Ovary (tissue), 9 donors: Measurements from ENCODE around the gene CLEC16A. TPM values are rescaled to one million over a fixed set of nuclear protein-coding genes. Genes with fewer than 3 reads are reported as not detected.

Experiments
- DNase-seq, 5 donors: peaks; one replicate each; pipeline ENCODE4 v3.0.0-alpha.2; 2019 to 2020
- H3K27ac ChIP-seq, 2 donors: fragments of 200-600 bp; one replicate each; pipeline versions ENCODE4 v1.5.1 to v1.8.0; 2019 to 2022
- H3K27me3 ChIP-seq: fragments of 200-600 bp; one replicate; pipeline ENCODE4 v1.8.0; 2022
- H3K36me3 ChIP-seq: fragments of 200-600 bp; sonication (generic); one replicate; pipeline ENCODE4 v1.5.1; 2019
- H3K4me1 ChIP-seq: one replicate; pipeline ENCODE4 v1.8.1; 2013; ENCODE audit warnings: mild to moderate bottlenecking, moderate library complexity; ENCODE audit not compliant: insufficient read depth
- H3K4me3 ChIP-seq: fragments of 200-600 bp; sonication (generic); one replicate; pipeline ENCODE4 v1.5.1; 2017
- H3K9me3 ChIP-seq, 2 donors: fragments of 200-600 bp in 1 of 2; sonication (generic) in 1 of 2; one replicate each; pipeline versions ENCODE4 v1.5.1 to v1.8.1; 2013 to 2019; ENCODE audit warnings: mild to moderate bottlenecking in 1 of 2, moderate library complexity in 1 of 2
- EP300 ChIP-seq: sonication (generic); formaldehyde crosslinking; IDR thresholded peaks from one replicate; pipeline ENCODE4 v1.6.1; 2017; ENCODE audit warnings: antibody characterized with exemption
- POLR2A ChIP-seq: fragments of 450-650 bp; IDR thresholded peaks from one replicate; pipeline ENCODE4 v1.6.1; 2017; ENCODE audit warnings: antibody characterized with exemption, mild to moderate bottlenecking, moderate library complexity
- WGBS, 3 donors: extraction: QIAGEN DNeasy Blood & Tissue Kit in 1 of 3; methylation state at CpG; one replicate each; pipeline versions ENCODE4 v1.1.5 to v1.1.7; 2013 to 2017; 5-methylcytosine and 5-hydroxymethylcytosine counted together
- intact Hi-C, 4 donors: fragments of 100-400 bp; cut with DNase I; formaldehyde crosslinking; loops; one replicate each; pipeline versions ENCODE4 v1.11.0 to v1.15.1; 2022 to 2023
- polyA plus RNA-seq, 2 donors: library from polyadenylated mRNA; stranded (reverse); fragments of 200-250 nt in 1 of 2; fragments of 350-450 nt in 1 of 2; fragmentation: Illumina TruSeq in 1 of 2; extraction: RNeasy Lipid Tissue Mini Kit (QIAGEN cat#74804) in 1 of 2; gene quantifications; one replicate each; pipeline ENCODE4 v1.2.3, GENCODE V29; 2013 to 2014
- total RNA-seq, 7 donors: library from RNA; depleted of rRNA in 2 of 7; stranded (reverse); fragments of >200 nt in 2 of 7; fragmentation: NEBNext Ultra II Directional in 3 of 7; extraction: Animal tissue kit (Norgen Biotek cat#: 25700) in 3 of 7; gene quantifications; one replicate each; pipeline versions ENCODE4 v1.1.0 to v1.2.4, GENCODE V29; 2016 to 2023
- TF ChIP-seq, protein P1 (sequence below), 3 donors: fragments of 450-650 bp in 2 of 3; fragments of 200-600 bp in 1 of 3; IDR thresholded peaks; one replicate each; pipeline versions ENCODE4 v1.5.1 to v1.8.0; 2016 to 2022; ENCODE audit warnings: antibody characterized with exemption in 3 of 3, mild to moderate bottlenecking in 1 of 3
- donor health status: DM: no; HTN: no; CAD: no; lungs with moderate emphysema.
- donor health status: DM: no; HTN: no; CAD: no.
- donor health status: Bipolar disorder and iron deficiency.
- donor health status: DM: yes; HTN: yes; CAD: no.
- donor health status: DM: no; HTN: no; CAD: no.
- donor health status: DM: yes; HTN: yes; CAD: no.

Gene CLEC16A
- total and polyA plus RNA-seq, 9 donors, result 6.4 to 28.1 (median 16.5) TPM

DNA sequence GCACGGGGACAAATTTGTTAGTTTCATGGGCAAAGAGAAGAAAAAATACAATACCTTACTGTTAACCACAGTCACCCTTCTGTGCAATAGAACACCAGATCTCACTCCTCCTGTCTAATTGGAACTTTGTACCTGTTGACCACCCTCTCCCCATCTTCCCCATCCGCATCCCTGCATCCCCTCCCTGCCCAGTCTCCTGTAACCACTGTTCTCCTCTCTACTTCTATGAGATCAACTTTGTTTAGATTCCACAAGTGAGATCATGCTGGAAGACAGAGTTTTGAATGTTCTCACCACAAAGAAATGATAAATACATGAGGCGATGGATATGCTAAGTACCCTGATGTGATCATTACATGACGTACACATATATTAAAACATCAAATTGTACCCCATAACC is 47.7 kb downstream of the CLEC16A start:
- TF ChIP-seq, protein P1, sequence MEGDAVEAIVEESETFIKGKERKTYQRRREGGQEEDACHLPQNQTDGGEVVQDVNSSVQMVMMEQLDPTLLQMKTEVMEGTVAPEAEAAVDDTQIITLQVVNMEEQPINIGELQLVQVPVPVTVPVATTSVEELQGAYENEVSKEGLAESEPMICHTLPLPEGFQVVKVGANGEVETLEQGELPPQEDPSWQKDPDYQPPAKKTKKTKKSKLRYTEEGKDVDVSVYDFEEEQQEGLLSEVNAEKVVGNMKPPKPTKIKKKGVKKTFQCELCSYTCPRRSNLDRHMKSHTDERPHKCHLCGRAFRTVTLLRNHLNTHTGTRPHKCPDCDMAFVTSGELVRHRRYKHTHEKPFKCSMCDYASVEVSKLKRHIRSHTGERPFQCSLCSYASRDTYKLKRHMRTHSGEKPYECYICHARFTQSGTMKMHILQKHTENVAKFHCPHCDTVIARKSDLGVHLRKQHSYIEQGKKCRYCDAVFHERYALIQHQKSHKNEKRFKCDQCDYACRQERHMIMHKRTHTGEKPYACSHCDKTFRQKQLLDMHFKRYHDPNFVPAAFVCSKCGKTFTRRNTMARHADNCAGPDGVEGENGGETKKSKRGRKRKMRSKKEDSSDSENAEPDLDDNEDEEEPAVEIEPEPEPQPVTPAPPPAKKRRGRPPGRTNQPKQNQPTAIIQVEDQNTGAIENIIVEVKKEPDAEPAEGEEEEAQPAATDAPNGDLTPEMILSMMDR (IDR thresholded peaks at IDR 0.05), result no peak
- TF ChIP-seq POLR2A, result no peak
- no peak for TF ChIP-seq EP300
- Histone ChIP-seq H3K4me3 (no peak overlapping the region), H3K36me3 (no peaks in the 10 kb centered on the region), H3K9me3 (no peaks in the 10 kb centered on the region), H3K27me3 (no peaks in the 10 kb centered on the region), H3K27ac (no peak overlapping the region), H3K4me1 (peaks cover 4% of the 10 kb centered on the region)
- WGBS, 3 donors, result 53 to 70% (median 59%) methylated on average over 4 of the region's 4 CpGs
- DNase-seq, result no peak
- intact Hi-C loops, result no loop called here

DNA sequence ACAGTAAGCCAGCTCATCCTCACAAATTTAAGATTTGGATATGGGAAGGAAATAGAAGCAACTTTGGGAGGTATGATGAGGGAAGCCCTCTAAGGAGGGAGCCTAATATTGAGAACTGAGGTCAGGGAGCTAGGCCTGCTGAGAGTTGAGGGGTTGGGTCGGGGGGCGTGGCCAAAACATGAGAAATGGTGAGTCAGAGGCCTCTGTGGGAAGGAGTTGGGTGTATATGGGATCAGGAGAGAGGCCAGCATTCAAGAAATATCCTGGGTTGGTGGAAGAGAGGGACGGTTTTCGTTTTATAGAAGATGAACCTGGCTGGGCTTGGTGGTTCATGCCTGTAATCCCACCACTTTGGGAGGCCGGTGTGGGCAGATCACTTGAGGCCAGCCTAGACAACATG is 48.4 kb downstream of the CLEC16A start:
- Histone ChIP-seq H3K27me3 (no peaks in the 10 kb centered on the region), H3K9me3 (no peaks in the 10 kb centered on the region), H3K36me3 (no peaks in the 10 kb centered on the region), H3K4me1 (peaks cover 4% of the 10 kb centered on the region), H3K4me3 (no peak overlapping the region), H3K27ac (no peak overlapping the region)
- WGBS, 3 donors, result 79 to 91% (median 91%) methylated on average over 5 of the region's 5 CpGs
- no peak for DNase-seq
- intact Hi-C loops, result no loop called here
- no peak for TF ChIP-seq EP300
- TF ChIP-seq, protein P1 (IDR thresholded peaks at IDR 0.05), result no peak
- TF ChIP-seq POLR2A, result no peak

DNA sequence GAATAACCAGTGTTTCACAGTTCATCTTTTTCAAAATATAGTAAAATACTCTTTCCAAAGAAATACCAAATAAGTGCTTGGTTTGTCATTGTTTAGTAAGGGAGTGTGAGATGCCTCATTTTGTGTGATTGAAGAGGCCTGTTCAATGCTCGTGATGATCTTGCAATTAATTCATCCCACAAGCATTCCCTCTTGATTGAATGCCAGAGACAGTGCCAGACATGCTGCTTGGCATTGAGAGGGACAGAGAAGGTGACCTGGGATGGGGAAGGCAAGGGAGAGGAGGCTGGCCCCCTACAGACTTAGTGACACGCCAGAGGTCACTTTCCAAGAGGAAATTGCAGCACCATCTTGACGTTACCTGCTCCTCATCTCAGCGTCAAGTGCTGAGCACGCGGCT is 49.3 kb downstream of the CLEC16A start:
- 90 to 92% (median 91%) methylated on average over 6 of the region's 6 CpGs for WGBS, 3 donors
- DNase-seq, result no peak
- Histone ChIP-seq H3K4me1 (peaks cover 4% of the 10 kb centered on the region), H3K9me3 (no peaks in the 10 kb centered on the region), H3K4me3 (no peak overlapping the region), H3K36me3 (no peaks in the 10 kb centered on the region), H3K27me3 (no peaks in the 10 kb centered on the region), H3K27ac (no peak overlapping the region)
- intact Hi-C loops, result no loop called here
- TF ChIP-seq EP300 (no peak), POLR2A (no peak)
- TF ChIP-seq, protein P1 (IDR thresholded peaks at IDR 0.05), result no peak

DNA sequence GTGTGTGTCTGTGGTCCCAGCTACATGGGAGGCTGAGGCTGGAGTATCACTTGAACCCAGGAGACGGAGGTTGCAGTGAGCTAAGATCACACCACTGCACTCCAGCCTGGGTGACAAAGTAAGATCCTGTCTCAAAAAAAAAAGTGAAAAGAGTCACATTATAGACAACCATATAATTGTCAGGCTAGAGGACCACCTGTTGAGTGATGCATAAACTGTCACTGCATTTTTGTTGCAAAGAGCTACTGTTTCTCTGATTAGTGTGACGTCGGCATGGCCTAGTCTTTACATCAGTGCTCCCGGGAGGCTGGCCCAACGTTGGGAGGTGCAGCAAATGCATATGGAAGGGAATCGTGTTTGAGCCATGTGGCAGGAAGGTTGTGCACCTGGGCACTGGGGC is 50.2 kb downstream of the CLEC16A start:
- Histone ChIP-seq H3K36me3 (no peaks in the 10 kb centered on the region), H3K27me3 (no peaks in the 10 kb centered on the region), H3K4me1 (peaks cover 4% of the 10 kb centered on the region), H3K27ac (no peak overlapping the region), H3K9me3 (no peaks in the 10 kb centered on the region), H3K4me3 (no peak overlapping the region)
- TF ChIP-seq EP300 (no peak), POLR2A (no peak)
- TF ChIP-seq, protein P1 (IDR thresholded peaks at IDR 0.05), result no peak
- no peak for DNase-seq
- intact Hi-C loops, result no loop called here
- 85 to 92% (median 92%) methylated on average over 6 of the region's 6 CpGs for WGBS, 3 donors

DNA sequence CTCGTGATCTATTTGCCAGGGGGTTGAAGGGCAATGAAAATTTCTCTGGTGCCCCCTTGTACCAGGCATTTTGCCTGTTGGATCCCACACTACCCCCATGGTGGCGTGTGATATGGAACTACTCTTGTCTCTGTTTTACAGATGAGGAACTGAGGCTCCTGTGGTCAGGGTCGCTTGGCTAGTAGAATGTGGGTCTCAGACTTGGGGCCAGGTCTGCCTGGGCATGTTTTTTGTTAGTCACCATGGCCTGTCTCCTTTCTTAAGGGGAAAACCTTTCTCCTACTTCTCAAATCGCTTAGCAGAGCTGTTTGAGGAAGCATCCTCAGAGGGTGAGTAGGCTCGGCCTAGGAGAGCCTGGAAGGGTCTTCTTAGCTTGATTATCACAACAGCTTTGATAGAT is 51.2 kb downstream of the CLEC16A start:
- H3K4me1 ChIP-seq, result peaks cover 4% of the 10 kb centered on the region

More for the DNA sequence above, 51.2 kb downstream of the CLEC16A start:
- no peak overlapping the region for H3K4me3 ChIP-seq
- intact Hi-C loops, result no loop called here
- 83 to 93% (median 87%) methylated on average over 5 of the region's 5 CpGs for WGBS, 3 donors
- H3K36me3 ChIP-seq, result no peaks in the 10 kb centered on the region
- H3K27me3 ChIP-seq, result no peaks in the 10 kb centered on the region
- TF ChIP-seq, protein P1 (IDR thresholded peaks at IDR 0.05), result no peak
- TF ChIP-seq EP300, result no peak
- no peak for TF ChIP-seq POLR2A
- H3K9me3 ChIP-seq, result no peaks in the 10 kb centered on the region
- no peak for DNase-seq
- no peak overlapping the region for H3K27ac ChIP-seq
